ENCODE results near the gene ADA. TPM values are rescaled to one million over a fixed set of nuclear protein-coding genes. Genes with fewer than 3 reads are reported as not detected.

Gene ADA
- total RNA-seq, 1 experiment from 2014 or later: 28.2 TPM

DNA sequence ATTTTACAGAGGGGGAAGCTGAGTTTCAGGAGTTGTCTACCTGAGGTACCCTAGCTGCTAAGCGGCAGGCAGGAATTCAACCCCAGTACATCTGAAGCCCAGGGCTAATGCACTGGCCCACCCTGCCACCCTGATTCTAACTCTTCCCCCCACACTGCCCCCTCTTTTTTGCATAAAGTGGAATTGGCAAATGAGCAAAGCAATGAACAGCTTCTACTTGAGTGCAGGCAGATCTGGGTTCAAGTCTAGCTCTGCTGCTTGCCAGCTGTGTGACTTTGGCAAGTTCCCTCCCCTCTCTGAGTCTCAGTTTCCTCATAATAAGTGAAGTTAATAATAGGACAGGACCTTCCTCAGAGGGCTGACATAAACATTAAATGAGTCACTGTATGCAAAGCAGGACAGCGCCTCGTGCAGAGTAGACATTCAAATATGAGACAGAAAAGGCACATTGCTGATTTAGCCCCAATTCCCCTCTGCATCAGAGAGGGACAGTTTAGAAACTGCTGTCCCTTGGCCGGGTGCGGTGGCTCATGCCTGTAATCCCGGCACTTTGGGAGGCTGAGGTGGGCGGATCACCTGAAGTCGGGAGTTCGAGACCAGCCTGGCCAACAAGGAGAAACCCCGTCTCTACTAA, 4.7 kb downstream of the ADA start:
- Histone ChIP-seq H3K4me2 (no peak overlapping the region), H3K4me3 (no peak overlapping the region), H3K4me1 (replicated peaks; ENCODE audit: insufficient read depth) (peaks cover 44% of the 10 kb centered on the region), H3K9me2 (ENCODE audit: insufficient read depth) (no peaks in the 10 kb centered on the region), H2AFZ (no peak overlapping the region), H3K36me3 (ENCODE audit: low read depth) (no peaks in the 10 kb centered on the region), H3K79me2 (ENCODE audit: low read depth) (no peaks in the 10 kb centered on the region), H4K20me1 (ENCODE audit: insufficient read depth) (no peaks in the 10 kb centered on the region), H3K9me3 (ENCODE audit: insufficient read depth, low read depth) (no peaks in the 10 kb centered on the region), H3F3A (ENCODE audit: insufficient read depth, low read depth) (peaks cover 29% of the 10 kb centered on the region), H3K27ac (no peak overlapping the region), H3K27me3 (ENCODE audit: insufficient read depth, low read depth) (no peaks in the 10 kb centered on the region)
- CTCF ChIA-PET: no interaction called here
- intact Hi-C loops (cut with micrococcal nuclease; ENCODE audit: unreplicated experiment): no loop called here
- POLR2A ChIA-PET (ENCODE audit: unreplicated experiment): no interaction called here
- DNase-seq: no peak
- no peak for TF ChIP-seq EZH2 (IDR thresholded peaks at IDR 0.05; ENCODE audit: low read depth)
- TF ChIP-seq, protein P1, sequence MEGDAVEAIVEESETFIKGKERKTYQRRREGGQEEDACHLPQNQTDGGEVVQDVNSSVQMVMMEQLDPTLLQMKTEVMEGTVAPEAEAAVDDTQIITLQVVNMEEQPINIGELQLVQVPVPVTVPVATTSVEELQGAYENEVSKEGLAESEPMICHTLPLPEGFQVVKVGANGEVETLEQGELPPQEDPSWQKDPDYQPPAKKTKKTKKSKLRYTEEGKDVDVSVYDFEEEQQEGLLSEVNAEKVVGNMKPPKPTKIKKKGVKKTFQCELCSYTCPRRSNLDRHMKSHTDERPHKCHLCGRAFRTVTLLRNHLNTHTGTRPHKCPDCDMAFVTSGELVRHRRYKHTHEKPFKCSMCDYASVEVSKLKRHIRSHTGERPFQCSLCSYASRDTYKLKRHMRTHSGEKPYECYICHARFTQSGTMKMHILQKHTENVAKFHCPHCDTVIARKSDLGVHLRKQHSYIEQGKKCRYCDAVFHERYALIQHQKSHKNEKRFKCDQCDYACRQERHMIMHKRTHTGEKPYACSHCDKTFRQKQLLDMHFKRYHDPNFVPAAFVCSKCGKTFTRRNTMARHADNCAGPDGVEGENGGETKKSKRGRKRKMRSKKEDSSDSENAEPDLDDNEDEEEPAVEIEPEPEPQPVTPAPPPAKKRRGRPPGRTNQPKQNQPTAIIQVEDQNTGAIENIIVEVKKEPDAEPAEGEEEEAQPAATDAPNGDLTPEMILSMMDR (conservative IDR thresholded peaks at IDR 0.05): no peak
- no TSS peak for BruUV-seq (replicated peaks)

DNA sequence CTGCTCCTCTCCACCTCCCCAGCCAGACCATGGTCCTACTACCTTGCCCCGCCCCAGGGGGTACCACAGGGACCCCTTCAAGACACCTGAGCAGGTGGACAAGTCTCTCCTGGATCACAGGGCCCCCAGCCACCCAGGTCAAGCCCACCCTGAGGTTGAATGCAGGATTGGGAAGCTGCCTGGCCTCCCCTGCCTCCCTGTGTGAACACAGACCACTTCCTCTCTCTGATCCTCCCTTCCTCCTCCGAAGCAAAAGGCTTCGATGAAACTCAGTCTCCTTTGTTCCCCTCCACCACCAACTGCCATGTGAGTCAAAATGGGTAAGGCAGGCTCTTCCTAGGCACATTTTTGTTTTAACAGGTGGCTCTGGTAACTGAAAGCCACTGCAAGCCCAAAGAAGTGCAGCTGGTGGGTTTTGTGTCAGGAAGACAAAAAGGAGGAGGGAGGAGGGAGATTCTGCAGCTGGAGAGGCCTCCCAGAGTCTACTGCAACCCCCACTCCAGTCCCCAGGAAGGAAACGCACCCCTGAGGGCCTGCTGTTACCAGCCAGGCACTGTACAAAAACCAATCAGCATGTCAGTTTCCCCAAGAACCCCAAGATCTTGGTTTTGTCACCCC, 5.4 kb downstream of the ADA start:
- Histone ChIP-seq H3K27me3 (ENCODE audit: insufficient read depth, low read depth) (no peaks in the 10 kb centered on the region), H3K36me3 (ENCODE audit: low read depth) (no peaks in the 10 kb centered on the region), H3K9me2 (ENCODE audit: insufficient read depth) (no peaks in the 10 kb centered on the region), H3K9me3 (ENCODE audit: insufficient read depth, low read depth) (no peaks in the 10 kb centered on the region), H3K4me3 (no peak overlapping the region), H3F3A (ENCODE audit: insufficient read depth, low read depth) (peaks cover 29% of the 10 kb centered on the region), H3K79me2 (ENCODE audit: low read depth) (no peaks in the 10 kb centered on the region), H3K4me1 (replicated peaks; ENCODE audit: insufficient read depth) (peaks cover 45% of the 10 kb centered on the region), H4K20me1 (ENCODE audit: insufficient read depth) (no peaks in the 10 kb centered on the region), H2AFZ (no peak overlapping the region), H3K27ac (no peak overlapping the region), H3K4me2 (no peak overlapping the region)
- BruUV-seq (replicated peaks): no TSS peak
- TF ChIP-seq EZH2 (IDR thresholded peaks at IDR 0.05; ENCODE audit: low read depth): no peak
- TF ChIP-seq, protein P1 (conservative IDR thresholded peaks at IDR 0.05): no peak
- ChIA-PET POLR2A (ENCODE audit: unreplicated experiment) (no interaction called here), CTCF (no interaction called here)
- intact Hi-C loops (cut with micrococcal nuclease; ENCODE audit: unreplicated experiment): no loop called here
- no peak for DNase-seq

DNA sequence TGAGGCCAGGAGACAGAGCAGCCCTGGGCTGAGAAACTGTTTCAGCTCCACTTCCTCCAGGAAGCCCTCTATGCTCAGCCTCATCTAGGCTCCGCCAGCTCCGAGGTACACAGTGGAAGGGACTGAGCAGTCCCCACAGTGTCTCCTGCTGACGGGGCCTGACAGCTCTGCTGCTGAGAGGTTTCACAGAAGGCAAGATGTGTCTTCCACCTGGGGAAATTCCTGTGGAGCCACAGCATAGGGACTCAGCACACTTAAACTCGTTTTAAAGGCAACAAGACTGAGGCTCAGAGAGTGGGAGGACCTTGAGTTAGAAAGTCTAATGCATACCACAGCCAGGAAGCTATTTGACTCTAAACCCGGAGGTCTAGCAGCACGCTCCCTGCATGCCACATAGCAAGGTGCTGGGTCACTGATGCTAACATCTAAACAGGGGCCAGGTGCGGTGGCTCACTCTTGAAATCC, 6.8 kb downstream of the ADA start:
- H3K27ac ChIP-seq: peak overlapping the region; percentile 84
- no peaks in the 10 kb centered on the region for H3K79me2 ChIP-seq (ENCODE audit: low read depth)
- peak overlapping the region; percentile 67 for H3K4me2 ChIP-seq
- no TSS peak for BruUV-seq (replicated peaks)
- ChIA-PET CTCF (no interaction called here), POLR2A (ENCODE audit: unreplicated experiment) (no interaction called here)
- DNase-seq: no peak
- peaks cover 39% of the 10 kb centered on the region for H3K4me1 ChIP-seq (replicated peaks; ENCODE audit: insufficient read depth)
- no peaks in the 10 kb centered on the region for H3K36me3 ChIP-seq (ENCODE audit: low read depth)
- peaks cover 29% of the 10 kb centered on the region for H3F3A ChIP-seq (ENCODE audit: insufficient read depth, low read depth)
- no peaks in the 10 kb centered on the region for H3K27me3 ChIP-seq (ENCODE audit: insufficient read depth, low read depth)
- intact Hi-C loops (cut with micrococcal nuclease; ENCODE audit: unreplicated experiment): no loop called here
- H4K20me1 ChIP-seq (ENCODE audit: insufficient read depth): no peaks in the 10 kb centered on the region
- H3K4me3 ChIP-seq: no peak overlapping the region
- H2AFZ ChIP-seq: no peak overlapping the region
- no peaks in the 10 kb centered on the region for H3K9me2 ChIP-seq (ENCODE audit: insufficient read depth)
- no peaks in the 10 kb centered on the region for H3K9me3 ChIP-seq (ENCODE audit: insufficient read depth, low read depth)
- TF ChIP-seq EZH2 (IDR thresholded peaks at IDR 0.05; ENCODE audit: low read depth): no peak
- TF ChIP-seq, protein P1 (conservative IDR thresholded peaks at IDR 0.05): no peak

Data from PC-9 (cell line).